Kidney capillary endothelial cell (primary cell): ENCODE results near the gene PIK3R1.

Experiments used
- DNase-seq: peaks from one replicate; pipeline ENCODE4 v3.0.0-alpha.2; 2018; ENCODE audit warnings: low spot score

The PIK3R1 gene

DNA sequence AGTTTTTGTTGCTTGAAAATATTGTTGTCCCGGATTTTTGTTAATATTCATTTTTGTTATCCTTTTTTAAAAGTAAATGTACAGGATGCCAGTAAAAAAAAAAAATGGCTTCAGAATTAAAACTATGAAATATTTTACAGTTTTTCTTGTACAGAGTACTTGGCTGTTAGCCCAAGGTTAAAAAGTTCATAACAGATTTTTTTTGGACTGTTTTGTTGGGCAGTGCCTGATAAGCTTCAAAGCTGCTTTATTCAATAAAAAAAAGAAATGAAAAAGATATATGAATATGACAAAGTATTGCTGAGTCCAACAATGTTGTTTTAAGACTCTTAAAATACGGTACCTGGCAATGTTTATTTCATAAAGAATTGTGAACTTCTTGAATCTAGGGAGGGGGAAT, 82.9 kb downstream of the PIK3R1 start:
- DNase-seq = no peak

DNA sequence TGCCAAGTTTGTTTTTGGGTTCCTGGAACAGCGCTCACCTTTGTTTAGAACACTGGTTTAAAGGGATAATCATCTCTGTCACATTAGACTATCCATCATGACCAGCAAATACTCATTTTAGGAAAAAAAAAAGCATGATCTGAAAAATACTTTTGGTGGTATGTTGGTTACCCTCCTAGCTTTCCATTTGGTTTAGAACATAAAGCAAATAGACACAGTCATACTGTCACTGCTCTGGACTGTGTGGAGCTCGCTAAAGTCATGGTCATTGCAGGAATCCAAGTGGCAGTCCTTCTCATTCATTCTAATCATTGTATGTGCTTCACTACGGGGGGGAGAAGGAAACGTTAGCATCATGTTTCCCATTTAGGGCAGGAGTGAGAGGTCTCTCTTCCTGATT, 83.5 kb downstream of the PIK3R1 start:
- no peak for DNase-seq

DNA sequence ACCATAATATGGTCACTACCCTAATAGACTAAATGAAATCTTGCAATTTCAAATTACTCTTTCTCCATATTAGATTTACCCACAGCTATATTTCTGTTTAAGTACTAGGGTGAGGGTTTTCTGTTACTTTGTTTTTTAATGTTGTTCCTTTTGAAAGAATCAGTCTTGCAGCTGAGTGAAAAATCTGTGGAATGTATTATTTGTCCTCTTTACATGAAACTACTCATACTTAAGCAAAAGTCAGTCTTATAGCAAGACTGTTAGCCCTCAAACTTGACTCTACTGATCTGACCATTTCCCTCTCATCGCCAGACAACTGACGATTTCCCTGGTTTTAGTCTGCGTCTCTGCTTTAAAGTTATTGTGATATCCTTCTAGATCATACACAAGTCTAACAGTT, 84.0 kb downstream of the PIK3R1 start:
- no peak for DNase-seq

DNA sequence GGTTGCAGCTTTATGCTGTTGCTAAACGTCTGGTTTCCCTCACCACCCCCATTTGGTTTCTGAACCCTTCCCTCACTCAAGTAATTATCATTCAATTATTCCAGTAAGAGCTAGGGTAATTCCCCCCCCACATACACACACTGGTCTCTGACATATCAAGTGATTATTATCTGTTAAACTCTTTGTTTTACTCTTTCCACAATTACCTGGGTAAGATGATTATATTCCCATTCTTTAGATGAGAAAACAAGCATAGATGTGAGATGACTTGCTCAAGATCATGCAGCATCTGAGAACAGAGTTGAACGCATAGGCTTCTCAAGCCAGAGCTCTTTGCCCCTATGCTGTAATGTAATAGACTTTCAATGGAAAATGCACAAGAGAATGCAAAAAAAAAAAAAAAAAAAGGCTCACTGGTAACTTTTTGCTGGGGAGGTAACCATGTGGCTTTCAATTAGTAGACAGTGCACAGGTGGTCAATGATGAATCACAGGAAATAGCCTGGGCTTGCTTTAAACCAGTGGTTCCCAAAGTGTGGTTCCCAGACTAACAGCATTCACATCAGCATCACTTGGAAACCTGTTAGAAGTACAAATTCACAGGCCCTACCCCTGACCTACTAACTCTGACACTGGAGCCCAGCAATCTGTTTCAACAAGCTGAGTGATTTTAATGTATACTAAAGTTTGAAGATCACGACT, 87.6 kb downstream of the PIK3R1 start:
- DNase-seq = no peak

DNA sequence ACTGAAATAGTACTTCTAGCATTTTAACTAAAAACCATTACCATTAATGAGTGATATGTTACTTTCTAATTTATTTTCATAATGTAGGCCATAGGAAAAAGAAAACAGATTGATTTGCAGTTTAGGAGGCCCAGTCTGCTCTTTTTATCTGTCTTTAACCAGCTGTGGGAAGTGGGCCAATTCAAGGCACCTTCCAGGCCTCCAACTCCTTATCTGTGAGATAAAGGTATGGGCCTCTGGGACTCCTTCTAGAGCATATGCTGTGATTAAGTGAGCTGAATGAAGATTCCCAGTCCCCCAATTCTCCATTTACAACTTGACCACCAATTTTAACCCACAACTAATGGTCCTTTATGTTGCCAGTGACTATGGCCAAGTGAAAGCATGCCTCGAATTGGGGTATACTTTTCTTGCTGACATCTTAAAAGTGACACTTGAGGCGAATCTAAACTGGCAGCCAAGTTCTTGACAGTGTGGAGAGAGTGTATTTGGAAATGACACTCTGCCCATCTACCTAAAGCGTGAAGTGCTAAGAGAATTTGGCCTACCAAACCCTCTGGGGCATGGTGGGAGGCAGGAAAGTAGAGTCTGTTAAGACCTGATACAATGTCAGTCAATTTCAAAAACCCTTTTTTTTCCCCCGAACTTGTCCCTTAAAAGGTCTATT, 88.3 kb downstream of the PIK3R1 start:
- DNase-seq = no peak

DNA sequence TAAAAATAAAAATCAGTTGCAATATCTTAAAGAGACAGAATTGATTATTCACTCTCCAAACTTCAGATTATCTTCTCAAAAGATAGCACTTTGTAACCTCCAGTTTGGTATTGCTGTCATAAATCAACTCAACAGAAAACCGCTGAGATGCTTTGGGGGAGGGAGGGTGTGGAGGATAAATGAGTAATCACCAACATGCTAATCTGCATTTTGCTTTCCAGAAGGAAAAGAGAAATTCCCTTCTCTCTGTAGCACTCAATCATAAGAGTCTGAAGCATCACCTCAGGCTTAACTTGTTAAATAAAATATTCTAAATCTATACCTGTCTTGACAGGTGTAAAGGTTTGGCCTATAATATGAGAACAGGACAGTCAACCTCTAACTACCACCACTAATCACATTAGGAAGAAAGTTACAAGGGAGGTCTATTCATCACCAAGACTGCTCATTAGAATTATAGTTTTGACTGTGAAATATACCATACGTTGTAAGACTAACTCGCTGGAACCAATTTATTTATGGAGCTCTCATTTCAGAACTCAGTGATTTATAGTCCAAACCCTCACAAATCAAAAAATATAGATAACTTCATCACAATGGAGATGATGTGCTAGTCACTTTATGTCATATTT, 89.0 kb downstream of the PIK3R1 start:
- no peak for DNase-seq

DNA sequence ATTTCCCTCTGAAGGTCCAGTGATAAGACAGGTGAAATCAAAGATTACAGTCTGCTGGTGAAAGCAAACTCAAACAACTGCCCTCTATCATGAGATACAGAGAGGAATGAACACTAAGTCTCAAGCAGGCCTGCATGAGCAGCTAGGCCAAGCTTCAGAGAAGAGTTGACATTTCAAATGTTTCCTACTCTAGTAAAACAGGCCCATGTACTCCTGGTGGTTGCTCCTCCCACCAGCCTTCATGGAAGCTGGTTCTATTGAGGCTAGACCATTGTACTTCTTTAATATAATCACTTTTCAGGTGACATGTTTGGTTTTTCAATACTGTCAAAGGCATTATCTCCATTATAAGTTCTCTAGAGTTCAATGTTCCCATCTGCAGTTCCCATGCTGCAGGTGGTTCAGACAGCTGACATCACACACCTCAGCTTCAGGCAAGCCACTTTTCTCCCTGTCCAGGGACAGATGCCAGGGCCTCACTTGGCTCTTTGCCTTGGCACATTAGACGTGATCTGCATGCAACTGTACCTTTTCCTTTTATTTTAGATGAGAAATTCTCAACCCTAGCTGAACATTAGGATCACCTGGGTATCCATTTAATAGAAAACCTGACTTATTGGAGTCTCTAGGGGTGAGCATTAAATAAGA, 89.8 kb downstream of the PIK3R1 start:
- DNase-seq = no peak

DNA sequence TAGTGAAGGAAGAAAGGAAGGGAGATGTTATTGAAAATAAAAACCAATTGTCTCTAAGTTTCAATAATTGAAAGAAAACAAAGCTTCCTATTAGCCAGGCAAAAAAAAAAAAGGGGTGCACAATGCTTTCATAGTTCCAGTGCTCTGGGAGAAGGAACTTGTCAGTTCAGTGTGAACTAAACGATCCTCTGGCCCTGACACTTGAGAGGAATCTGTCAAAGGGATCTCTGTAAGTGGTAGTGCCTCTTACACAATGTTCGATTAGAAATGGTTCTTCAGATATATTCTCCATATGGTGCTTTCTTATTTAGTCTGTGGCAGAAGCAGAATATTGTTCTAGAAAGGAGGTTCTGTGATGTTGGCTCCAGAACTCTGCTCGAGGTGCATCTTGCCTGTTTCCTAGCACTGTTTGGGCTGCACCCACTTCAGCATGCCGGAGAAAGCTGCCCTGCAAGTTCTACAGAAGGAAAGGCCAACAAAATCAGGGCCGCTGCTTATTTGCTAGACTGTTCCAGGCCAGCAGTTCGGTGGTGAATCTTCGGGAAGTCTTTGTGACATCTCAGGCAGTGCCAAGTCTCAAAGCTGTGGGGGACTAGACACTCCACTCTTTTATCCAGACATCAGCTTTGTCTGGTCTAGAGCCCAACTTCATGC, 90.9 kb downstream of the PIK3R1 start:
- DNase-seq = no peak

DNA sequence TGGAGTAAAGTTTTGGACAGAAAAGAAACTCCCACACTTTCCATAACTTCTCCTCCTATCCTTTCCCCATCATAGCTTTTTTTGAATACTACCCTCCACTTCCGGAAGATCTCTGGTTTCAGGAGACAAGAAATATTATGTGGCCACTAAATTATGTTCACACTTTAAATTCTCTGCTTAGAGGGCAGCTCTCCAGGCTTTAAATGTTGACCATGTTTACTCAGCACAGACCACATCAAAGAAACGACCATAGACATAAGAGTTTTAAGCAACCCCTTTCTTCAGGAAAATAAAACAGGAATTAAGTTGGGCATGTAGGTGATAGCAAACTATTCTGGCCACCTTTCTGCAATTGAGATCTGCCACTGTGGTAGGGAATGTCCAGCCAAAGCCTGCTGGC, 97.8 kb downstream of the PIK3R1 start:
- DNase-seq = no peak

DNA sequence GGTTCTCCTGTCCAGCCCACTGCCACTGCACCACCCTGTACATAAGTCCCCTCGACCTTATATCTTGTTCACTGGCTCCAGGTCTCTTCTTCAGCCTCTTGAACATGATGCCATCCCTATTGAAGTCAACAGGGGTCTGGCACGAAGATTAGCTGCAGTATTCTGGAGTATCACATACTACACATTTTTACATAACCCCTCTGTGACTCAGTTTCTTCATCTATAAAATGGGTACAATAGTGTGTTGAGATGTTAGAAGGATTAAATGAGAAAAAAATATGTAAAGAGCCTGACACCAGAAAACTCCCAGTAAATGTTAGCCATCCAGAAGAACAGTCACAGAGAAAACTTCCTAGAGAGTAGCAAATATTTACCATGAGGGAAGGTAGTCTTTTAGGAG, 98.9 kb downstream of the PIK3R1 start:
- no peak for DNase-seq

DNA sequence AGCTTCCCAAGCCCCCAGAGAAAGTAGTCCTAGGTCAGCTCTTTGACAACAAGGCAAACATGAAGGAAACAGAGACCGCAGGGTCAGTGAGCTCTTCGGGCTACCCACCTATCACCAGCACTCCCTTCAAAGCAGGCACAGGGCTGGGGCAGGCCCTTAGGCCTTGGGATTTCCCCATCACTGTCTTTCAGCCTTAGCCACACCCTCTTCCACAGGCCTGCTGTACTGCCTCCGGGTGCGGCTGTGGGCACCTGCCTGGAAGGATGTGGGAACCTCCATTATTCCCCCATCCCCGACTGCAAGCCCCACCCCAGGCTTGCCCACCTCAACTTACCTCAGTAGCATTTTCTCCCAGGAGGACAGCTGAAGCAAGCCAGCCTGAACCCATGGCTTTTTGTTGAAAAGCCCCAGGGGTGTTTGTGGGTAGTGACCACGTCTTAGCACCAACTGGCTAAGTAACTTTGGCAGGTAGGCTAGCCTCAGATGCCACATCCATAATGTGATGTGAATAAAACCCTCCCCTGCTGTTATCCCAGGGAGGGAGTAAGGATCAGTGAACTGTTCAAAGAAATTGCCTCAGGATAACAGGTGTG, 100.2 kb downstream of the PIK3R1 start:
- DNase-seq = no peak

DNA sequence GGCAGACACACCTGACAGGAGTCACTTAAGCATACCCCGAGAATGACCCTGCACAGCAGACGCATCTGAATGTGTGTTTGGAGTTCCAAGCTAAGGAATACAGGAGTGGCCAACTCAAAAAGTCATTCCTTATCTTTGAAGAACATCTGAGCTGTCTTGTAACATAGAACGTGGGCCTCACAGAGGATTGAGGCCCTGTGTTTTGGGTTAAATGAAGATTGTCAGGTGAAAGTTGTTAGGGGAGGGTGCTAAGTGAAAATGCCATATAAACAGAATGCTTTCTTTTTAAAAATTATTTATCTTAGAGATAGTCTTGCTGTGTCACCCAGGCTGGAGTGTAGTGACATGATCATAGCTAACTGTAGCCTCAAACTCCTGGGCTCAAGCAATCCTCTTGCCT, 100.9 kb downstream of the PIK3R1 start:
- no peak for DNase-seq

DNA sequence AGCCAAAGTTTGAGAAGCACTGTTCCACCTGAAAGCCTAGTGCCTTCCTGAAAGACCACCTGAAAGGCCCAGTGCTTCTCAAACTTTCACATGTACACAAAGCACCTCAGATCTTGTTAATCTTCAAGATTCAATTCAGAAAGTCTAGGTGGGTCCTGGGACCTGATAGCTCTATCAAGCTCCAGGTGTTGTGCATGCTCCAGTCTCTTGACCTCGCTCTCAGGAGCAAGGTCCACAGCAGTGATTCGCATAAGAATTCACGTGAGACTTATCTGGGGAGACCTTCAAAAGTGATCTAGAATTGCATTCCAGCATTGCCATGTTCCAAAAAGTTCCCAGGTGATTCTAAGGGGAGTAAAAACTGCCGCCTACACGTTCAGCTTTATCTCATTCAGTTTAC, 102.1 kb downstream of the PIK3R1 start:
- no peak for DNase-seq

DNA sequence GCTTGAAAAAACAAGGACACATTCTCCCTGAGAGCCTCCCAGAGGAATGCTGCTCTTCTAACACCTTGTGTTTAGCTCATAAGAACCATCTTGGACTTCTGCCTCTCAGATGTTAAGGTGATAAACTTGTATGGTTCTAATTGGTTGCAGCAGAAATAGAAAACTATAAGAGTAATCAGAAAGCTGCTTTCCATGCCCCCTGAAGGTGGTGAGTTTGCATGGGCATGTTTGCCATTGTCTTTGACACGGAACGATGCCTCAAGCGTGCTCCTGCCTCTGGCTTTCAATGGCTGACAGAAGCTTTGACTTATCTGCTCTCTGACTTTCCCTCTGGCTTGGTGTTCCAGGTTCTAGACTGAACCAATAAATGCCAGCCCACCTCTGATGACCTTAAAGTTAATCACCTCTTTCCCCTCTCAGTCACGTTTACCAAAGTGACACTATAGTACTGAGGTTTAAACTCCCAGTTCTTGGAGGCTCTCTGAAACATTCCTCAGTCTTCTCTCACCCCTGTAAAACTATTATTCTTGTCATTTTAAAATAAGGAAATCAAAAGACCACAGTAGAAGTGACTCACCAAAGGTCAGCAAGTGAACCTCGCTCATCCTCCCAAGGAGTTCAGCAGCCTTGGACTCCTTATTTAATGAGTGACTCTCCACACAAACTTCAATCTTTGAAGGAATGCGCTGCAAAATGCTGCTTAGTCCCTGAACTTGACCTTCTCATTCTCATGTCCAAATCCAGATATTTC, 103.6 kb downstream of the PIK3R1 start:
- no peak for DNase-seq

DNA sequence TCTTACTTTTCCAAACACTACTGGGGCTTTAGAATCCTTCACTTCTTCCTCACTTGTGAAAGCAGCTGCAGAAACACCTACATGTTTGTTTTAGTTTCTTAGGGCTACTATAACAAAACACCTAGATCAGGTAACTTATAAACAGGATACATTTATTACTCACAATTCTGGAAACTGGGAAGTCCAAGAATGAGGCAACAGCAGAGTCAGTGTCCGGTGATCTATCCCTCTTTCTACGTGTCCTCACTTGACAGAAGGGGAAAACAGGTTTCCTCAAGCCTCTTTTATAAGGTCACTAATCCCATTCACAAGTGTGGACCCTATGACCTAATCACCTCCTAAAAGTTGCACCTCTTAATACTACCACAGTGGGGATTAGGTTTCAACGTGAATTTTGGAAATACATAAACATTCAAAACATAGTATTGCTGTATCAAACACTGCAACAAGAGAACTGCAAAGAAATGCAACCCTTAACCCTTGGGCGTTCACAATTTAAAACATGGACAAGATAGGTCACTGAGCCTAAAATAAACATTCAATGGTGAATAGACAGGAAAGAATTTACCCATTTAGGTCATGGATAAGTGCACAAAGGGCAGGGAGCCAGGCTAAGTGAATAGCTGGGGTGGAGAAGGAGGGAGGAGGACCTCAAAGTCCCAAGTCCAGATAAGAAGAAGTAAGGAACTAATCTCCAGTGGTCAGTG, 104.3 kb downstream of the PIK3R1 start:
- no peak for DNase-seq

DNA sequence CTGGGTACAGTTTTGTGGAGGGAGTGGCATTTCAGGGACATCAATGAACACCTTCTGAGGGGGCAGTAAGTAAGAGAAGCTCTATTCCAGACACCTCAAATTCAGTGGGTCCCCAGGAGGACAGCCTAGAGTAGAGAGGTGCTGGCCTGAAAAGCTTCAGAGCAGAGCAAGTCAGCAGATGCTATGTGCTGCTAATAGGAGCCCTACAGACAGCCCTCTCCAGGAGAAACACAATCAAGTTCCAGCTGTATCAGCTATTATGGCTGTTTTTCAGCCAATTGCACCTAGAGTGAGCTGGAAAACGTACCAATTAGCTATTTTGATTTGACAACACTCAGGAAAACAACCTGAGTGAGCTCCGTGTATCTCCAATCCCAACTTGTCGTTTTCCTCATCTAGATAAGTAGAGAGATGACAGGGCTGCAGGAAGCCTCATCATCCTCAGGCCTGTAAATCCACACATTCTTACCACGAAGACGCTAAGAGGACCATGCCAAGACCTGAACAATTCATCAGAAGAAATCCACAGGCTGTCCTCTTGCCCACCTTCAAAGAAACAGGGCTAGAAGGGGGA, 104.9 kb downstream of the PIK3R1 start:
- no peak for DNase-seq

DNA sequence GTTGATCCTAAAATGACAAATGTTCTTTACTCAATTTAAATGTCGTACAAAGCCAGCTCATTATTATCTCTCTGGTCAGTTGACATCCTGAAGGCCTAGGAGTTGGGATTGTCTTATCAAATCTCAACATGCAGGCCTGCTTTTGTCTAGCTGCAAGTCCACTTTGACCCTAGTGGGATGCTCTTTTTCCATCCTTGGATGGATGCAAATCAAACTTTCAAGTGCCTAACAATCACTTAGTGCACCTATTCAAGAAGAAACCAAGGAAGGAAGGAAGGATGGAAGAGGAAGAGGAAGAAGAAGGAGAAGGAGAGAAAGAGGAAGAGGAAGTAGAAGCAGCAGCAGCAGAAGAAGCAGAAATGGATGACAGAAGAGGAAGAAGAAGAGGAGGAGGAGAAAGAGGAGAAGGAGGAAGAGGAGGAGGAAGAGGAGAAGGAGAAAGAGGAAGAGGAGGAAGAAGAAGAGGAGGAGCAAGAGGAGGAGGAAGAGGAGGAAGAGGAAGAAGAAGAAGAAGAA, 109.6 kb downstream of the PIK3R1 start:
- no peak for DNase-seq

DNA sequence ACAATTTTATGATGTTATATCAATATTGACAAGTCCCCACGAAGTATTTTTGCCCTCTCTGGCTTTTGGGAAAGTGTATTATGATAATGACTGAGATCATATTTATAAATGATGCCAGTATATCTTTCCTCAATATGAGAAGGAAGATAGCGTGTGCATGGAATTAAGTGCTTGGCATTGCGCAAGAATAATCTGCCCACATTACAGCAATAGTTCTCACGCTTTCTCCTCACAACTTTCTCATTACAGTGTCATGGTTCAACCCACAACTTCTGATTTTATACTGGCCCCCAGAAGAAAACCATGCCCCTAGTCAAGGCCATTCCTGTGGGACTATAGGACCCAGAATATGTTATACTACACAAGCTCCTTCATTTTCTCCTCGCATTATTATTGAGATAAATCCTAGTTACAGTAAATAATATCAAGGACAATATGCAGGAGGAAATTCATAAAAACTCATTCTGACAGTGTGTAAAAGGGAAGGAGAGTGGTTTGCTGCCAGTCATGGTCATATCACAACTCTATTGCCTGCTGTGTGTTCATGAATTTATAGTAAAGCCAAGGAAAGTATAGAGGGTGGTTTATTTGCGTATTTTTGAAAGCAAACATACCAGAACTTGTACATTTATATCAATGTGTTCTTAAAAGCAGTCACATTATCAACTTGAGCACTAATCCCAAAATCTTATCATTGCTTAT, 114.1 kb downstream of the PIK3R1 start:
- DNase-seq = no peak

DNA sequence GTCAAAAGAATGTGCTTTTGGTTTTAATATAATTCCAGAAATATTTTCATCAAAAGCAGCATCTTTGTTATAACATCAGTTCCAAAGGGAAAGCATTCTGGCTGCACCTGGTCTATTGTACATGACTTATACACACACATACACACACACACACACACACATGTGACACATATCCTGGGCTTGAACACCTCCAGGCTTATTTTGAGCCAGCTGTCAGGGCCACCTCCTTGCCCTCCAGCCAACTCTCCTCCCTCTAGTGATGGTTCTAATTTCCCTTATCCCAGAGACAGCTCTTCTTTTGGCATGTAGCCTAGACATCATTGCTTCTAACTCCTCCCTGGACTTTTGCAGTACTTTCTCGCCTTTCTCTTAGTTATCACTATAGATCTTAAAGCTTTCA, 115.0 kb downstream of the PIK3R1 start:
- no peak for DNase-seq
